HG03025 (cell line): ENCODE measurements around the gene NPTX1.
"Not testable (repeated sequence)": the region's sequence is repeated elsewhere in the genome, so short reads cannot be mapped to it uniquely, and the experiment has no call there.

Experiments
- ATAC-seq: cut with Tn5 transposase; IDR thresholded peaks from one replicate; pipeline ENCODE4 v1.9.1; 2021; ENCODE audit warnings: mild to moderate bottlenecking, moderate library complexity; ENCODE audit not compliant: unreplicated experiment, low FRiP score

NPTX1 gene

GRCh38 chr17:80475910-80476876 is at the start of gene NPTX1:
Gene NPTX1, minus strand, starts transcription at chr17:80476607. Its CDS starts 161 bp downstream, at chr17:80476446.
- ATAC-seq = no peak

GRCh38 chr17:80523956-80524712 is 47.7 kb upstream of the NPTX1 start:
- no peak for ATAC-seq

GRCh38 chr17:80523054-80523744 is 46.8 kb upstream of the NPTX1 start:
- ATAC-seq = no peak

- ATAC-seq = no peak
Measured at GRCh38 chr17:80520810-80521455, 44.5 kb upstream of the NPTX1 start.

GRCh38 chr17:80519091-80519781 is 42.8 kb upstream of the NPTX1 start:
- no peak for ATAC-seq

GRCh38 chr17:80518392-80518791 is 42.0 kb upstream of the NPTX1 start:
- no peak for ATAC-seq

- ATAC-seq = no peak
Measured at GRCh38 chr17:80517641-80518040, 41.2 kb upstream of the NPTX1 start.

- ATAC-seq = no peak
Measured at GRCh38 chr17:80516171-80516932, 39.9 kb upstream of the NPTX1 start.

GRCh38 chr17:80513892-80514291 is 37.5 kb upstream of the NPTX1 start:
- ATAC-seq = no peak

GRCh38 chr17:80513201-80513600 is 36.8 kb upstream of the NPTX1 start:
- ATAC-seq = no peak

- no peak for ATAC-seq
Measured at GRCh38 chr17:80512233-80512632, 35.8 kb upstream of the NPTX1 start.

- no peak for ATAC-seq
Measured at GRCh38 chr17:80511222-80512180, 35.1 kb upstream of the NPTX1 start.

- no peak for ATAC-seq
Measured at GRCh38 chr17:80510772-80511171, 34.4 kb upstream of the NPTX1 start.

GRCh38 chr17:80510132-80510531 is 33.7 kb upstream of the NPTX1 start:
- ATAC-seq = no peak

- no peak for ATAC-seq
Measured at GRCh38 chr17:80509311-80509710, 32.9 kb upstream of the NPTX1 start.

GRCh38 chr17:80507965-80508364 is 31.6 kb upstream of the NPTX1 start:
- no peak for ATAC-seq

- not testable (repeated sequence) for ATAC-seq
Measured at GRCh38 chr17:80507177-80507576, 30.8 kb upstream of the NPTX1 start.
